Colon (tissue), 2 donors: Measurements from ENCODE around the gene SESN2.

ENCODE experiments used
- FAIRE-seq: peaks from 2 replicates; lab custom pipeline; 2012; peaks lifted over from hg19 to GRCh38; lab: Jason Lieb, UNC
- donor health status: control.
- donor health status: control.

Gene SESN2

DNA sequence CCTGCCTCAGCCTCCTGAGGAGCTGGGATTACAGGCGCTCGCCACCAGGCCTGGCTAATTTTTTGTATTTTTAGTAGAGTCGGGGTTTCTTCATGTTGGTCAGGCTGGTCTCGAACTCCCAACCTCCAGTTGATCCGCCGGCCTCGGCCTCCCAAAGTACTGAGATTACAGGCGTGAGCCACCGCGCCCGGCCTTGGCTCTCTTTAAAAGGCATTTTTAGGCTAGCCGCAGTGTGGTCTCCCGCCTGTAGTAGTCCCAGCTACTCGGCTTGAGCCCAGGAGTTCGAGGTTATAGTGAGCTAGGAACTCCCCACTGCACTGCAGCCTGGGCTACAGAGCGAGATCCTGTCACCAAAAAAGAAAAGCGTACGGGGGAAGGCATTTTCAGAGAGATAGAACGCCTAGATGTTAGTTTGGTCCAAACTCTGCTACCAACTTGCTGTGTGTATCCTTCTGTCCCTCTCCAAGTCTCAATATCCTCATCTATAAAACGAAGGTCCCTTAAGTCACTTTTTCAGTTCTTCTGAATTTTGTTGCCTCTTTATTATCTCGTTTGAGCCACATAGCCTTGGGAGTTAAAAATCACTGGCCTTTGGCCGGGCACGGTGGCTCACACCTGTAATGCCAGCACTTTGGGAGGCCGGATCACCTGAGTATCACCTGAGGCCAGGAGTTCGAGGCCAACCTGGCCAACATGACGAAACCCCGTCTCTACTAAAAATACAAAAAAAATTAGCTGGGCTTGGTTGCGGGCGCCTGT, 70.3 kb downstream of the SESN2 start:
- no peak for FAIRE-seq
